ENCODE results near the gene PSMC4. TPM values are rescaled to one million over a fixed set of nuclear protein-coding genes. Genes with fewer than 3 reads are reported as not detected.

Gene PSMC4
- total RNA-seq, 4 donors from 2014 or later: 68.9 to 91.4 (median 89.2) TPM

GRCh38 chr19:40013991-40014390, 43.0 kb downstream of the PSMC4 start:
- Histone ChIP-seq H3K27ac (replicated peaks in 1 of 4) (no peak overlapping the region), H3K9me3 (peaks cover 23 to 86% (median 67%) of the 10 kb centered on the region in 4 donors), H3K4me3 (no peak overlapping the region), H3K27me3 (no peaks in the 10 kb centered on the region), H3K36me3 (peaks cover 41 to 63% (median 51%) of the 10 kb centered on the region in 4 donors), H3K4me1 (no peaks in the 10 kb centered on the region)
- WGBS: 92% methylated on average over 4 of the region's 4 CpGs
- TF ChIP-seq CTCF (IDR thresholded peaks at IDR 0.05): no peak
- TF ChIP-seq POLR2AphosphoS5 (IDR thresholded peaks at IDR 0.05): no peak
- TF ChIP-seq POLR2A (IDR thresholded peaks at IDR 0.05; ENCODE audit: low read depth): no peak
- TF ChIP-seq EP300 (IDR thresholded peaks at IDR 0.05): no peak
- intact Hi-C loops (cut with DNase I): no loop called here
- no peak for DNase-seq (ENCODE audit: extremely low spot score)

GRCh38 chr19:40023969-40024368, 53.0 kb downstream of the PSMC4 start:
- Histone ChIP-seq H3K27ac (replicated peaks in 1 of 4) (no peak overlapping the region), H3K4me3 (no peak overlapping the region), H3K4me1 (no peaks in the 10 kb centered on the region), H3K36me3 (no peaks in the 10 kb centered on the region), H3K27me3 (no peaks in the 10 kb centered on the region), H3K9me3 (peaks cover 11 to 84% (median 70%) of the 10 kb centered on the region in 4 donors)
- intact Hi-C loops (cut with DNase I): no loop called here
- TF ChIP-seq CTCF (IDR thresholded peaks at IDR 0.05) (no peak), POLR2A (IDR thresholded peaks at IDR 0.05; ENCODE audit: low read depth) (no peak), POLR2AphosphoS5 (IDR thresholded peaks at IDR 0.05) (no peak), EP300 (IDR thresholded peaks at IDR 0.05) (no peak)
- DNase-seq (ENCODE audit: extremely low spot score): no peak
- WGBS: 93% methylated on average over 3 of the region's 3 CpGs

GRCh38 chr19:40025938-40026596, 55.1 kb downstream of the PSMC4 start:
- H3K4me3 ChIP-seq: no peak overlapping the region
- H3K4me1 ChIP-seq: no peaks in the 10 kb centered on the region
- H3K27ac ChIP-seq (replicated peaks in 1 of 4): no peak overlapping the region
- WGBS: 87% methylated on average over 4 of the region's 4 CpGs
- H3K36me3 ChIP-seq: no peaks in the 10 kb centered on the region
- intact Hi-C loops (cut with DNase I): no loop called here
- H3K27me3 ChIP-seq: no peaks in the 10 kb centered on the region
- DNase-seq (ENCODE audit: extremely low spot score): no peak
- TF ChIP-seq CTCF (IDR thresholded peaks at IDR 0.05) (no peak), EP300 (IDR thresholded peaks at IDR 0.05) (no peak), POLR2A (IDR thresholded peaks at IDR 0.05; ENCODE audit: low read depth) (no peak), POLR2AphosphoS5 (IDR thresholded peaks at IDR 0.05) (no peak)
- peaks cover 11 to 92% (median 87%) of the 10 kb centered on the region in 4 donors for H3K9me3 ChIP-seq

GRCh38 chr19:40026597-40026970, 55.6 kb downstream of the PSMC4 start:
- intact Hi-C loops (cut with DNase I): no loop called here

More at GRCh38 chr19:40026597-40026970, 55.6 kb downstream of the PSMC4 start:
- TF ChIP-seq POLR2A (IDR thresholded peaks at IDR 0.05; ENCODE audit: low read depth): no peak
- H3K27me3 ChIP-seq: no peaks in the 10 kb centered on the region
- no peak overlapping the region for H3K27ac ChIP-seq (replicated peaks in 1 of 4)
- no peak overlapping the region for H3K4me3 ChIP-seq
- H3K9me3 ChIP-seq: peaks cover 11 to 97% (median 92%) of the 10 kb centered on the region in 4 donors
- H3K36me3 ChIP-seq: no peaks in the 10 kb centered on the region
- DNase-seq (ENCODE audit: extremely low spot score): no peak
- WGBS: 81% methylated on average over 5 of the region's 5 CpGs
- no peaks in the 10 kb centered on the region for H3K4me1 ChIP-seq

Other genes with a start within 250 kb of the PSMC4 start
- not detected for gene CLC, start 233.1 kb upstream of the PSMC4 start, total RNA-seq
- gene LEUTX, start 192.3 kb upstream of the PSMC4 start, total RNA-seq: not detected
- 10 to 100 TPM in 3 of 4 donors, 1 to 10 TPM in 1; 9.3 to 19.4 (median 15.4) TPM for gene DYRK1B, start 137.0 kb upstream of the PSMC4 start, total RNA-seq
- 100 to 1,000 TPM in 2 of 4 donors, 10 to 100 TPM in 2; 90.6 to 142 (median 96.7) TPM for gene FBL, start 124.8 kb upstream of the PSMC4 start, total RNA-seq
- 1 to 10 TPM; 2.1 to 8.1 (median 4.4) TPM for gene FCGBP, start 36.5 kb upstream of the PSMC4 start, total RNA-seq
- gene ZNF546, start 25.9 kb downstream of the PSMC4 start, total RNA-seq: 1 to 10 TPM; 3.6 to 8.5 (median 5.5) TPM
- 10 to 100 TPM in 3 of 4 donors, 1 to 10 TPM in 1; 8.6 to 23.3 (median 18.0) TPM for gene ZNF780B, start 85.1 kb downstream of the PSMC4 start, total RNA-seq
- gene ZNF780A, start 119.8 kb downstream of the PSMC4 start, total RNA-seq: 10 to 100 TPM; 10.6 to 19.1 (median 14.9) TPM
- gene MAP3K10, start 220.3 kb downstream of the PSMC4 start, total RNA-seq: 10 to 100 TPM; 10.1 to 25.9 (median 20.8) TPM
- gene TTC9B, start 247.2 kb downstream of the PSMC4 start, total RNA-seq: not detected